Measurements from ENCODE around the gene OR5A2.

The OR5A2 gene

DNA sequence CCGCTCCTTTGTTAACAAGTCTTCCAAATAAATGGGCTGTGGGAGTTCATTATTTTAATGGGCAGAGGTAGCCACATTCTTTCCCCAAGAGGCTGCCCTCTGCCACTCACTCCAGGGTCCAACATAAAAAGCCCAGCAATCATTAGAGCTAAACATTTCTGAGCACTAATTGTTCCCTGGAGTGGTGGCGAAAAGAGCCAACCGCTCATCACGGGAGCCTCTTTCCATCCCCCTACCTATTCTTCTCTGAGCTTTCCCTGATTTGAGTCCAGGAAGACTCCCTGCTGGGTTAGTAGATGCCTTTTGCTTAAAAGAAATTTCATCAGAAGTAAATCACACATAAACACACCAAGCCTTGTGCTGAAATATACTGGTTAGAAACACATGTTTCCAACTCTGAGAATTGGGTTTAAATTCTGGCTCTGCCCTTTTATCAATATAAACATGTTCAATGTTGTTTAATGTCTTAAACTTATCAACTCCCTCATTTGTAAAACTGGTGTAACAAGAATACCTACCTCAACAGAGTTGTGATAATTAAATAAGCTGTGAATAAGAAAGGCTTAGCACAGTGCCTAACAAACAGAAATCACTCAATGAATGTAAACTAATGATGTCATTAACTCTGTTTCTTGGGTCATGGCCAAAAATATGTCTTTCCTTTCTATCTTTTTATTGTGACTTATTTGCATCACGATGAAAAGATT is at the start of gene OR5A2:
Gene OR5A2, minus strand, starts transcription at position 53 of the 707 bp plus-strand sequence. CDS start 3,460 bp downstream, outside the sequence.
- no peak for DNase-seq (ENCODE audit: low read depth)
- TF ChIP-seq, protein P1, sequence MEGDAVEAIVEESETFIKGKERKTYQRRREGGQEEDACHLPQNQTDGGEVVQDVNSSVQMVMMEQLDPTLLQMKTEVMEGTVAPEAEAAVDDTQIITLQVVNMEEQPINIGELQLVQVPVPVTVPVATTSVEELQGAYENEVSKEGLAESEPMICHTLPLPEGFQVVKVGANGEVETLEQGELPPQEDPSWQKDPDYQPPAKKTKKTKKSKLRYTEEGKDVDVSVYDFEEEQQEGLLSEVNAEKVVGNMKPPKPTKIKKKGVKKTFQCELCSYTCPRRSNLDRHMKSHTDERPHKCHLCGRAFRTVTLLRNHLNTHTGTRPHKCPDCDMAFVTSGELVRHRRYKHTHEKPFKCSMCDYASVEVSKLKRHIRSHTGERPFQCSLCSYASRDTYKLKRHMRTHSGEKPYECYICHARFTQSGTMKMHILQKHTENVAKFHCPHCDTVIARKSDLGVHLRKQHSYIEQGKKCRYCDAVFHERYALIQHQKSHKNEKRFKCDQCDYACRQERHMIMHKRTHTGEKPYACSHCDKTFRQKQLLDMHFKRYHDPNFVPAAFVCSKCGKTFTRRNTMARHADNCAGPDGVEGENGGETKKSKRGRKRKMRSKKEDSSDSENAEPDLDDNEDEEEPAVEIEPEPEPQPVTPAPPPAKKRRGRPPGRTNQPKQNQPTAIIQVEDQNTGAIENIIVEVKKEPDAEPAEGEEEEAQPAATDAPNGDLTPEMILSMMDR (IDR thresholded peaks at IDR 0.05; ENCODE audit: low read depth, low read length, missing control alignments) = no peak
- H3K4me3 ChIP-seq (ENCODE audit: low read depth, low read length) = no peak within 1 kb of the TSS

- DNase-seq (ENCODE audit: low read depth) = no peak
- TF ChIP-seq, protein P1 (IDR thresholded peaks at IDR 0.05; ENCODE audit: low read depth, low read length, missing control alignments) = no peak
Measured at GRCh38 chr11:59475176-59475575, 49.0 kb upstream of the OR5A2 start.

GRCh38 chr11:59473015-59473414 is 46.8 kb upstream of the OR5A2 start, which contains the start of gene OR4D10:
Gene OR4D10 (plus strand): TSS chr11:59473315. CDS start chr11:59477430, 4,115 bp downstream.
- H3K4me3 ChIP-seq (ENCODE audit: low read depth, low read length) = no peak within 1 kb of the TSS
- TF ChIP-seq, protein P1 (IDR thresholded peaks at IDR 0.05; ENCODE audit: low read depth, low read length, missing control alignments) = no peak
- no peak for DNase-seq (ENCODE audit: low read depth)

More at GRCh38 chr11:59475176-59475575, 49.0 kb upstream of the OR5A2 start:
- H3K4me3 ChIP-seq (ENCODE audit: low read depth, low read length) = no peak overlapping the region

DNA sequence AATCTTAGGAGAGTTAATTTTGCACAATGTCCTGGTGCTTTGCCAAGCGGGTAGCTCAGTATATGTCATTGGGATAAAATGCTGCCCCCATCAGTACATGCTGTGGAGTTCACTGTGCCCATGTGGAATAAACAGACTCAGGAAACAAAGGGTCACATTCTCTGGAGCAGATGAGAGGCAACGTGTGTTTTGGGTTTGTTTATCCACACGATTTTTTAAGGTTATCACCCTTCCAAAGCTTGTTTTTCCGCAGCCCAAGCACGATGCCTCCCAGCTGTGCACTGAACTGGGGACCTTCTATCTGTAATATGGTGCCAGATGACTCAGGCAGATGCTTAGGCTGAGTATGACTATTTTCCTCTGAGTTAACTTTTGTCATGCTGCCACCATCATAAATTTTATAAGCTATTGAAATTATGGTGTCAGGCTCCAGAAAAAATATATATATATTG is 37.0 kb upstream of the OR5A2 start:
- TF ChIP-seq, protein P1 (IDR thresholded peaks at IDR 0.05; ENCODE audit: low read depth, low read length, missing control alignments) = no peak
- no peak for DNase-seq (ENCODE audit: low read depth)
- H3K4me3 ChIP-seq (ENCODE audit: low read depth, low read length) = no peak overlapping the region

- no peak for DNase-seq (ENCODE audit: low read depth)
Measured at GRCh38 chr11:59459916-59460315, 33.7 kb upstream of the OR5A2 start.

DNA sequence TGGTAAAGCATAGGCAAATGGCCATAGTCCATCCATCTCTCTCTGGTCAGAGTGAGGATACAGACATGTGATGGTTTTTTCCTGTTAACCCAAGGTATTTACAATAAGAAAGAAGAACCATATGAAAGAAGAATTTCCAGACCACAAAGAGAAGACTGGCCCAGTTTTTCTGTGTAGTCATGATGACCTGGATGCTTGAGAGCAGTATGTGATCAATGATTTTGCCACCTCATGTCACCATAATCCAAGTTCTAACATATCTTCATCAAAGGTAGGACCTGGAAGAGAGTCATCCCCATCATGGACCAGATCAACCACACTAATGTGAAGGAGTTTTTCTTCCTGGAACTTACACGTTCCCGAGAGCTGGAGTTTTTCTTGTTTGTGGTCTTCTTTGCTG is 30.4 kb upstream of the OR5A2 start, which contains the start of gene OR4D6:
Gene OR4D6, plus strand, starts transcription at position 301 of the 400 bp plus-strand sequence. Its CDS starts 0 bp downstream, at position 301.
- TF ChIP-seq, protein P1 (IDR thresholded peaks at IDR 0.05; ENCODE audit: low read depth, low read length, missing control alignments) = no peak
- no peak for DNase-seq (ENCODE audit: low read depth)
- H3K4me3 ChIP-seq (ENCODE audit: low read depth, low read length) = no peak within 1 kb of the TSS

More at GRCh38 chr11:59459916-59460315, 33.7 kb upstream of the OR5A2 start:
- TF ChIP-seq, protein P1 (IDR thresholded peaks at IDR 0.05; ENCODE audit: low read depth, low read length, missing control alignments) = no peak
- no peak overlapping the region for H3K4me3 ChIP-seq (ENCODE audit: low read depth, low read length)
